ENCODE results near the gene TNFAIP2.

Gene TNFAIP2, protein sequence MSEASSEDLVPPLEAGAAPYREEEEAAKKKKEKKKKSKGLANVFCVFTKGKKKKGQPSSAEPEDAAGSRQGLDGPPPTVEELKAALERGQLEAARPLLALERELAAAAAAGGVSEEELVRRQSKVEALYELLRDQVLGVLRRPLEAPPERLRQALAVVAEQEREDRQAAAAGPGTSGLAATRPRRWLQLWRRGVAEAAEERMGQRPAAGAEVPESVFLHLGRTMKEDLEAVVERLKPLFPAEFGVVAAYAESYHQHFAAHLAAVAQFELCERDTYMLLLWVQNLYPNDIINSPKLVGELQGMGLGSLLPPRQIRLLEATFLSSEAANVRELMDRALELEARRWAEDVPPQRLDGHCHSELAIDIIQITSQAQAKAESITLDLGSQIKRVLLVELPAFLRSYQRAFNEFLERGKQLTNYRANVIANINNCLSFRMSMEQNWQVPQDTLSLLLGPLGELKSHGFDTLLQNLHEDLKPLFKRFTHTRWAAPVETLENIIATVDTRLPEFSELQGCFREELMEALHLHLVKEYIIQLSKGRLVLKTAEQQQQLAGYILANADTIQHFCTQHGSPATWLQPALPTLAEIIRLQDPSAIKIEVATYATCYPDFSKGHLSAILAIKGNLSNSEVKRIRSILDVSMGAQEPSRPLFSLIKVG
- total RNA-seq = 0.07 to 0.24 reads per million in 2 donors

DNA sequence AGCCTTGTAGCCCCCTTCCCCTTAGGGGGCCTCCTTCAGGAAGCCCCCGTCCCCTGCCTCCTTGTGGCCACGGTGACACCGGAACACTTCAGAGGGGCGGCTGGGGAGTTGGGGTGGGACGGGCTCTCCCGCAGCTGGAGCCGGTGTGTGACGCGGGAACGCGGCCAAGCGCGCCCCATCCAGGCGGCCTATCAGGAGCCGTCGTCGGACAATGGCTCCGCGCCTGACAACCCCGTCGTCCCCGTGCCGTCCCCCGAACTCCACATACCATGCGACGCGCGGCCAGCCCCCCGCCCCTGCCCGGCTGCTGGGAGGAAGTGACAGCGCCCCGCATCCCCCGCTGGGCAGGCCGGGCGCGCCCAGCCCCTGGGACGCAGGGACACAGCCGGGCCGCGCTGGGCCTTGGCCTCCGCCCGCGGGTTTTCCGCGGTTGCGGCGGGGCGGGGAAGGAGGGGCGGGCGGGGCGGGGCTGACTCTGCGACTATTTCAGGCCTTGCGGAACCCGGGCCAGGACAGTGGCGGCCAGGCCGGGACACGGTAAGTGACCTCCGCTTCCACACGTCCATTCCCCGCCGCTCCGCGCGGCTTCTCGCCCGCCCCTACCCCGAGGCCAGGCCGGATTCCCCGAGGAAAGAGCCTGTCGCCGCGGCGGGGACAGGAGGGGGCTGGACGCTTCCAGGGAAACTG is at the start of gene TNFAIP2:
Gene TNFAIP2, plus strand, starts transcription at position 515 of the 687 bp plus-strand sequence. CDS start 2,997 bp downstream, outside the sequence.
- DNase-seq = no peak

DNA sequence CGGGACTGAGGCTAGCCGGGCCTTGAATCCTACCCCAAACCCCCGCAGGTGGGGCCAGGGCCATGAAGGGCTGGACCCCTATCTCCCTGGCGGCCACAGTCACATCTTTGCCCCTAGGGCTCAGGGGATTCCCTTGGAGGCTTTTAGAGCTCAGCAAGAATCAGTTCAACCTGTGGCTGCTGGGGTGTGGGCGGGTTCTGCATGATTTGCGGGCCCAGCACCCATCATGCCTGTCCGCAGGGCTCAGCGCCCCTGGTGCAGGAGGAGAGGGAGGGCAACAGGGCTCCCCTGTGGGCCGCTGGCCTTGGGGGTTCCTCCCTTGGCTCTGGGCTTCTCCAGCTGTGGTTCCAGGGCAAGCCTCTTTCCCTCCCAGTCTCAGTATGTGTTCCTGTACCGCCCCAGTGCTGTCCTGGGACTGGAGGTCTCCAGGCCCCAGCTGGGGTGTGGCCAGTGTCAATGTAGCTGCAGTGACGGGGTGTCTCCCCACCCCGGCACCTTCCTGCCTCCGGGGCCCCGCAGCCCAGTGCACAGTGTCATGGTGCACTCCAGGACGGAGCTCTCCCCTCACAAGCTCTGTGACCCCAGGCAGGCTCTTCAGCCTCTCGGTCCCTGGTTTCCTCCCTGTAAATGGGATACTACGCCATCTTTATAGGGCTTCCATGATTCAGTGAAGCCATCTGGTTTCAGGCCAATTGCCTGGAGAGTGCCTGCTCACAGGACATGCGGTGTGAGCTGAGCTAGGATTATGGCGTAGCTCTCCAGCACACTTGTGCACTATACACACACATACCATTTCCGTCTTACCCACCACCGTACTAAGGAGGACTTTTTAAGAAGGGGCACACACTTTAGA is 49.2 kb upstream of the TNFAIP2 start:
- no peak for DNase-seq

DNA sequence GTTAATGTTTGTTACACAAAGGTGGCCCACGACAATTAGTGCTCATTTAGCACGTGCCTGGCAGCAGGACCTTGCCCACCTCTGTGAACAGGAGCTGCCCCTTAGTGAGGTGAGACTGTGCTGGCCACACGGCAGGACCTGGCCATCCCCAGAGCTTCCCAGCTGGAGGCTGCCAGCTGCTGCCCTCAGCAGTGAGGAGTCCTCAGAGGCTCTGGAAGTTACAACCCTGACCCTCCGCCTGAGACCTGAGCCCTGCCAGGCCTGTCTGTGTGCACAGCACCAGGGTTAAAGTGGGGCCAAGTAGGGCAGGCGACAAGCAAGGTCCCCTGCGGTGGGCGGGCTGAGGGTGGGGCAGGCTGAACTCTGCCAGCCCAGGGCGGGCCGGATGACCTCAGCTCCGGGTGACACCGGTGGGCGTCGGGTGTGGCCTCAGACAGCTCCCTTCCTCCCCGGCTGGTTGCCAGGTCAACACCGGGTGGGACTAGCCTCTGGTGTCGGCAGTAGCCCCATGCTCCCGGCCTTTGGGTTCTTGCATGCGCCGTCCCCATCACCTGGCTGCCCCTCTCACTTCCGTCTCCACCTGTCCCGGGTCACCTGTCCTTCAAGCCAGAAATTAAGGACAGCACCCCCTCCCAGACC is 48.4 kb upstream of the TNFAIP2 start:
- no peak for DNase-seq

DNA sequence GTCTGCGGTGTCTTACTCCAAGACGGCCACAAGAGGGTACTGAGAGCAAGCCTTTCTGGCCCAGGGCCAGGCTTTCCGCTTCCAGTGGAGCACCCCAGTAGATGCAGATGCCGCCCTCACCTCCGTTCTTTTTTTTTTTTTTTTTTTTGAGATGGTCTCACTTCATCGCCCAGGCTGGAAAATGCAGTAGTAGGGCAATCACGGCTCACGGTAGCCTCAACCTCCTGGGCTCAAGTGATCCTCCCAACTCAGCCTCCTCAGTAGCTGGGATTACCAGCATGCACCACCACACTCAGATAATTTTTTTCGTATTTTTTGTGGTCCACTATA is 44.9 kb upstream of the TNFAIP2 start:
- peak; percentile 68 for DNase-seq

DNA sequence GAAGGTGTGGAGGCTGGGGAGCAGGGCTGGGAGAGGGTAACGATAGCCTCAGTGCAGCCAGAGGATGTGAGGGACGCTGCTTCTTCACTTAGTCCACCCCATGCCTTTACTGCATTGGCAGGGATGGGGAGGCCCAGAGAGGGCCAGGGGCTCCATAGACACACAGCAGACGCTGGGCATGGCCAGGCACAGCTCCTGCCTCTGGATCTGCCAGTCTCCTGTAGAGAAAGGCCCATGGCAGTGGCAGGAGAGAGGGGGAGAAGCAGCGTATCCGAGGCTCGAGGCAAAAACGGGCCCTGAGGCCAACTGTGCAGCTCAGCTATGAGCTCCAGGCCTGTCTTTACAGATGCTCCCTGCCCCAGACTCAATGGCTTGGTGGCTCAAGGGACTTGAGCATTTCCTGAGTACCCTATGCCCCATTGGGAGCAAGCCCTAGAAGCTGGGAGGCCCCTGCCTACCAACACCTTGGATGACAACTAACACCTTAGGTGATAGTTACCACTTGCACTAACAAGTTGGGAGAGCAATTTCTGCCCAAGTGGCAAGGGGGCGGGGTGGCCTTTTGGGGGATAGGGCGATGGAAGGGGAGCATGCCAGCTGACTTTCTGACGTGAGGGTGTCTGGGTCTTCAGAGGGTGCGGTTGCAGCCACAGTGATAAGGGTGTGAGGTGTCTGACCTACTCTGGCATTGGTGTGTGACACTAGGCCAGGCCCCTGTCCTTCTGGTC is 44.2 kb upstream of the TNFAIP2 start:
- no peak for DNase-seq

DNA sequence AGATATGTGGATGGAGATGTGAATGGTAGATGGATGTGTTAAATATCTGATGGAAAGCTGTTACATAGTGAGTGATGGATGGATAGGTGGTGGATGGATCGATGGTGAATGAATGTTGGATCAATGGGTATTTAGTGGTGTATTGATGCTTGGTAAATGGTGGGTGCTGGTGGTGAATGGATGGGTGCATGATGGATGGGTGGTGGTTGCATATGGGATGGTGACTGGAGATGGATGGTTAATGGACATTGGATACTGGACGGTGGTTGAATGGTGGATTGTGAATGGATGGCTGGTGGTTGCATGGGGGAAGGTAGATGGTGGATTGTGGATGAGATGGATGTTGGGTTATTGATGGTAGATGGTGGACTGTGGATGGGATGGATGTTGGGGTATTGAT is 41.3 kb upstream of the TNFAIP2 start:
- DNase-seq = no peak

DNA sequence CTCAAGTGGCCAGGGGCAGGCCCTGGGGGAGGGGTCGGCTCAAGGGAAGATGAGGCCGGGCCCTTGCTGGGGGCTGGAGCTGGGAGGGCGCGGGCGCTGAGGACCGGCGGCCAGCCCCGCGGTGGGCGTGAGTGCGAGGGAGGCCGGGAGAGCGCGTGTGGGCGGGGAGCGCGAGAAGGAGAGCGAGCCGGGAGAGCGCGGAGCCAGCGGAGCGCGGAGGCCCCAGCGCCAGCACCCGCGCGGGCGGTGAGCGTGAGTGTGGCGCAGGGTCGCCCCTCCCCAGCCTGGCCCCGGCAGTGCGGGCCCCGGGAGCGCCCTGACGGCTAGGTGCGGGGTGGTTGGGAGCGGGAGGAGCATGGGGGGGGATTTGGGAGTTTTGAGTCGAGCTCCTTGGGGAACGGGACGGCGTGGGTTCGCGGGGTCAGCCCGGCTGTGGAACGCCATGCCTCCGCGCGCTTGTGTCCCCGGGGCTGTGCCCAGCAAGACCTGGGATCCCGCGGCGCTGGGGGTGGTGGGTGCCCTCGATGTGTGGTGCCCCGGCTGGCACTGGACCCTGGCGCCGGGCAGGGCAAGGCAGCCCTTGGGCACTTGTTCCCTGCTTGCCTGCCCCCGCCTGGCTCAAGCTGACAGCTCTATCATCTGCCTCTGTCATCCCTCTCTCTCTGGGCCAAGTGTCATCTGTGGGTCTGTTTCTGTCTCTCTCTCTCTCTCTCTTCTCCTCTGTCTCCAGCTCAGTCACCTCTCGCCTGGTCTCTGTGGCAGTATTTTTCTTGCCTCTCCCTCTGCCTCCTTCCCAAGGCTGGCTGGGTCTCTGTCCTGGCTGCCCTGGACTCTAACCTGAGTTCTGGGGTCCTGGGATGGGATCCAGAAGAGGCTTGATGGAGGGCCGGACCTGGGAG is 39.0 kb upstream of the TNFAIP2 start, which contains the start of gene LBHD2:
Gene LBHD2, plus strand, starts transcription at position 190 of the 899 bp plus-strand sequence. CDS start 1,803 bp downstream, outside the sequence.
- no peak for DNase-seq

DNA sequence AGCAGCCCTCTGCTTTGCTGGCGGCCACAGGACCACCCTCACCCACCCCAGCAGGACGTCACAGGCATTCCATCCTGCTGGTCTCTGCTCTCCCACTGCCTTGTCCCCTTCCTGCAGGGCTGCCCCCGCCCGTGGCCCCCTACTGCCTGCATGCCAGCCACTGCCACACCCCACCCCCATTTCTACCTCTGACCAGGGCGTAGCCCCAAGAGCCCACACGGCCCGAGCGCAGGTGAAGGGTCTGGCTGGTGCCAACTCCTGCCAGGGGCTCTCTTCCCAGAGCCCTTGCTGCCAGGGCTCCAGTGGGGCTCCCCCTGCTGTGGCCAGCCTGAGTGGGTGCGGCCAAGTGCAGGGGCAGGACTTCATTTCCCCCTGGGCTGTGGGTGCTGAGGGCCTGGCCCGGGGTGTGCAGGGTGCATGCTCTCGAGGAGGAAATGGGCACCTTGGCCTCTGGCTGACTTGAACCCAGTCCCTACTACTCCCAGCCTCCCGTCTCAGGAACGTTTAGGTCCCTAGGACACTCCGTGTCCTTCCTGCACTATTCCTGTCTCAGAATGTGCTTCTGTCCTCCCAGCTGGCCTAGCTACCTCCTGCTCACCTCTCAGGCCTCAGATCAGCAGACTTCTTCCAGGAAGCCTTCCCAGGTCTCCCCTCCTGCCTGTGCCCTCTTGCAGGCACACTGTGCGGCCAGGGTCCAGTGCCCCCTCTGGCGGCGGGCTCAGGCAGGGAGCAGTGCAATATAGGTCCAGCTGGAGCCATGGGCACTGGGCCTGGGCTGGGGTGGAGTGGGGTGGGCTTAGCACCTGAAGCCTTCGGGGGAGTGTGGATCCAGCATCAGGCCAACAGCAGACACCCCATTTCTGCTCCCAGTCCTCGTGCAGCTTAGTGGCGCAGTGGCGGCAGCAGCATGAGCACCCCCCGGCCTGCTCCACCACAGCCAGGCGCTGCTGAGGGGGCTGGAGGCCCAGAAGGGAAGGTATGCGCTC is 37.9 kb upstream of the TNFAIP2 start:
- DNase-seq = no peak

DNA sequence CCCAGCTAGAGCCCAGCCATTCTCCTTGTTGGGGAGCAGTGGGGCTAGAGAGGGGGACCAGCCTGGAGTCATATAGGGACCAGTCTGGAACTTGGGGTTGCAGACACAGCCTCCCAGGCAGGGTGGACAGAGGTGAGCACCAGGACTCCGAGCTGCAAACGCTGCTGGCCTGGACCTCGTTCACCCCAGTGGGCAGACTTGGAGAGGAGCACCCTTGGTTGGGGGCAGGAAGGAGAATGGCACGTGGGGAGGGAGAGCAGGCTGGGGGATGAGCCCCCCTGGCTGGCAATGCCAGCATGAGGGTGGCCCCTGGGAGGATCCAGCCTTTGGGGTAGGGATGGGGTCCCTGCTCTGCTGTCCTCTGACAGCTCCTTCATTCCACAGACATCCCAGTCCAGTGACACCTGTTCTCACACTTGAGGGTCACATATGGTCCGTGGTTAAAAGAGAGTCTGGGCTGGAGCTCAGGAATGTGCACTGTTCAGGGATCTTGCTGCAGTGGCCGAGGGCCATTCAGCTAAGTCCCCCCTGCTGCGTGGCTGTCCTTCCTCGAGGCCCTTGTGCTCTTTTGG is 36.4 kb upstream of the TNFAIP2 start:
- no peak for DNase-seq

DNA sequence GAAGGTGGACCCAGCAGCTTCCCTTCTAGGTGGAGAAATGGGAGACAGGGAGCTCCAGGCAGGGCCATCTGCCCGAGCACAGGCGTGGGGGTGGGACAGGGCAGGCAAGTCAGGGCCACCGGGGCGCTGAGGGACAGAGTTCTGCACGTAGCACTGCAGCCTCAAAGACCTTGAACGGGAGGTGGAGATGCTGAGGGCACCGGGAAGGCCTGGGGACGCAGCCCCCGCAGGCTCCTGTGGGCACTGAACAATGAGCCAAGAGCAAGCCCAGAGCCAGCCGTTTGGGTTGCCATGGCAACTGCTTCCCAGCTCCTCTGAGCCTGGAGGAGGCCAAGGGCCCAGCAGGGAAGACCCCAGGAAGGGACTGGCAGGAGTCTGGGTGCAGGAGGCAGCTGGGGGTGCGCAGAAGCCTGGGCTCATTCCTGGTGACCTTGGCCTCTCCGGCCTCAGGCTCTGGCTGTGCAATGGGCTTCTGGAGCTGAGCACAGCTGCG is 35.9 kb upstream of the TNFAIP2 start:
- DNase-seq = no peak

DNA sequence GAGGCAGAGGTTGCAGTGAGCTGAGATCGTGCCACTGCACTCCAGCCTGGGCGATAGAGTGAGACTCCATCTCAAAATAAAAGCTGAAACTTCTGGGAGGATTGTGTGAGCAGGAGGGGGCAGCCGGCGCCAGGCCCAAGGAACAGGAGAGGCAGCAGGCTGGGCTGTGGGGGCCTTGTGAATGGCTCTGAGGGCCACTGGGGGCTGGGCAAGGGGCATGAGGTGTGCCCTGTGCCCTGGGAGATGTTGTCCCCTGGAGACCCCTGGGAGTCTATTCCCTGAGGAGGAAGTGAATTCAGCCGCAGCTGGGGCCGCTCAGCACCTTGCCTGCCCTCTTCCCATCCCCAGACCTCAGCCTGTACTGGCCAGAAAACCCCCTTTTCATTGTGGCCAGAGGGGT is 34.3 kb upstream of the TNFAIP2 start:
- no peak for DNase-seq

DNA sequence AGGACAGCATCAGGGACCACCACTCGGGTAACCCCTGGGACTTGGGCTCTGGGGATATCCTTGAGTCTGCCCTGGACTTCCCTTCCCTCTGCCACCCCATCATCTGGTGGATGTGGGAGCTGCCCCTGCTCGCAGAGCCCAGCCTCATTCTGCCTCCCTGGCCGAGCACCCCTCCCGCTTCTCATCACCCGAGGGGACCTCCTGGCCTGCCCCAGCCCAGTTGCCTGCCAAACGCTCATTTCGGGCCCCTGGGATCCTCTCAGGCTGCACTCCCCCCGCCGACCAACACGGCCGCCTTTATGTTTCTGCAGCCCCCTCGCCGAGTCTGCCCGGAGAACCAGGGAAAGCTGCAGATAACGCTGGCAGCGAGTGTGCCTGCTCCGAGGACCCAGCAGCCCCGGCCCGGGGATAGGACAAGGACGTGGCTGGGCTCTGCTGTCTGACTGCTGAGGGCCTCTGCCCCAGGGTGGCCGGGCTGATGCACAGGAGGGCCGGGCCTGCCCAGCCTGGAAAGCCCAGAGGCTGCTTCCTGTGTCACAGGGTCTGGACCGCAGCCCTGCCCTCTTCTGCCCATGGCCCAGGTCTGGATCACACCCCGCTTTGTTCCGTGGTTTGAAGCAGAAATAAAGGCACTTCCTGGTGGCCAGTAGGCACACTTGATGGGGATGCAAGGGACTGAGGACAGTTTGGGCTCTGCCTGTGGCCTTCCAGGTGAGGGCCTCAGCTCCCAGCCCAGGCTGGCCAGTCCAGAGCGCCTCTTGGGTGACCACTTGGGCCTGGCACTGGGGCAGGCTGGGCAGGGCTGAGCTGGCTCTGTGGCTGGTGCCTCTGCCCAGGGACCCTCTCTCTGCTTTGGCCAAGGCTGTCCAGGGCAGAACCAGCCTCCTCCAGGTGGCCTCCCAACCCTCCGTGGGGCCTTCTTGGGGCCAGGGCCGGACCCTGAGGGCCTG is 33.6 kb upstream of the TNFAIP2 start:
- no peak for DNase-seq

DNA sequence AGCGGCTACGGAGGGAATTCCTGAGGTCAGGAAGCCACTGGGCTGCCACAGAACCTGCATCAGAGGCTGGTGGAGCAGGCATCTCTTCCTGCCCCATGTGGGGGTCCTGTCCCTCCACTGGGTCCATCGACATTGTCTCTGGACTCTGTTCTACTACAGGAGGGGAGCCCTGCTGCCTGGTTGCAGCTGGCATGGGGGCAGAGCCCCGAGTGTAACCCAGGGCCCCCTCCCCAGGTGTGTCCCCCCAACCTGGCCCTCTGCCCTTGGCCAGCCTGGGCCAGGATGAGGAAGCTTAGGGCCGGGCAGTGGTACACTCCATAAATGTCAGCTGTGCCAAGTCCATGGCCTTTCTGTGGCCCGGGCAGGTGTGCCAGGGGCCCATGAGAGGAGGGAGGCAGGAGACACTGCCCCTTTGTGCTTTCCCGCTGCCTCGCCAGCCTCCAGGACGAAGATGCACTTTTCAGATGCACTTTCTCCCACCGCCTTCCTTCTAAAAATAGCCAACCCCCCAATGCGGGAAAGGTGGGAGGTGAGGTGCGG is 32.7 kb upstream of the TNFAIP2 start:
- DNase-seq = no peak

DNA sequence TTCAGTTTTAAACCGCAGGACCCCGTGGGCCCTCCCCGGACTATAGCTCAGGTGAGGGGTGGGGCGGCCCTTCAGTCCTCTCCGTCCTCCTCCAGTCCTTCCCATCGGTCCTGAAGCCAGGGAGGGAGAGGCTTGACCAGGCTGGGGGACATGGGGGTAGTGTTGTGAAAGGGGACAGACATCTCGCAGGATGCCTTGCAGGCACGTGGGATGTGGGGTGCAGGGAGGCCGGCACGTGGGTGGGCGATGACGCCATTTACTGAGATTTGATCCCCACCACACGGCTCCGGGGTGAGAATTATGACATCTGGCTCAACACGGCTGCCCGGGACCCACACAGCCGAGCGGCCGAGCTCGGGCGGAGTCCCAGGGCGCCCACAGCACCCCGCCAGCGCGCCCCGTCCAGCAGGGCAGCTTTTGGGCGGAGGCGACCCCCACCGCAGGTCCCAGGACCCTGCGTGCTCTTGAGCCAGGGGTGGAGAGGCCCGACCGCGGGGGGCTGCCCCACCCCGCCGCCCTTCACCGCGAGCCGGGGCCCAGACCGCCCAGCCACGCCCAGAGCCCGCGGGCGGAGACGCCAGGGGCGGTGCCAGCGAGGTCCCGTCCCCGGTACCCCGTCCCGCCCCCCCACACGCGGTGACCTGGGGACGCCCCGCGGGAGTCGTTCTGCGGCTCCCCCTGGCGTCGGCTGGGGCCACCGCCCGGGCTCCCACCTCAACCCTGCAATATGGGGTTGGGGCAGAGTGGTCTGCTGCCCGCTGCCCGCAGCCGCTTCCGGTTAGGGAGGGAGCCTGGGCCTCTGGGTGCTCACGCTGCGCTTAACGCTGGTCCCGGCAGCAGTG is 32.0 kb upstream of the TNFAIP2 start:
- peak; percentile 73 for DNase-seq

DNA sequence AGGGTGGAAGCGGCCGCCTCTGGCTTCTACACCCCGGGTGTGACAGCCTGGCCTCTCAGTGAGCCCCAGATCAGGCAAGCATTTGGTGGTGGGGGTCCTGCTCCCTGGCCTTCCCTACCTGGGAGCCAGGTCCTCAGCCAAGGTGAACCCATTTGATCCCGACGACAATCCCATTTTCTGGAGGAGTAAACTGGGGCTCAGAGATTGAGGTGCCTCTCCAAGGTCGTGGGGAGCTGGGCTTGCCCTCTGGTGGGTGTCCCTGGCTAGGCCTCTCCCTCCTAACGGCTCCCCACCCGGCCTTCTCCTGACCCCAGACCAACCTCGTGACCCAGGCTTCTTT is 31.4 kb upstream of the TNFAIP2 start:
- DNase-seq = no peak

DNA sequence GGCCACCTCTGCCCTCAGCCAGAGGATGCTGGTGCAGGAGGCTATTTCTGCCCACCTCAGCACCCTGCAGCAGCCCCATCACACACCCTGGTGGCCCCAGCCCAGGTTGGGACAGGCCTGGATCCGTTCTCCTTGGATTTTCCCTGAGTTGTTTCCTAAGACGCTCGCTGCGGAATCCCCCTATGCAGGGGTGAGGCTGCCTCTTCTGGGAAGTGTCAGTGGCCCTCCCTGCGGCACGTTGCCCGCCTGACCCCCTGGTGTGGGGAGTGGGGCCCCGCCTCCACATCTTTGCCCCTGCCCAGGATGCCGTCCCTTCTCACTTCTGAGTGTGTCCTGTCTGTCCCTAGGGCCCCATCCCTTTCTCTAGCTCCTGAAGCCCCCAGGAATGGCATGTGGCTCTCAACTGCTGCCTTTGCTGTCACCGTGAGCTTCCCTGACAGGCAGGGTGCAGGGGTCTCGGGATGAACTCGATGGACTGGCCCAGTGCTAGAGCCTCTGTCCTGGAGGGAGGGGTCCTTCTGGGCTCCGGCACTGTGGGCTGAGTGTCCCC is 29.3 kb upstream of the TNFAIP2 start:
- DNase-seq = no peak

Data from T-helper 9 cell (primary cell).